Activated naive CD4-positive, alpha-beta T cell treated with anti-CD3 and anti-CD28 coated beads, Interleukin-2, amount 10 ng/mL, durations not matched to agents 7 days and 5 days (primary cell): ENCODE data around the gene FBLN2.
A peak's percentile ranks its signal among the peaks of the same experiment; 100 is the strongest.

Experiments used
- CTCF ChIA-PET: fragments of 350-600 bp; sonication (Branson Sonifier 250); formaldehyde crosslinking; loops from one replicate; lab custom pipeline; 2021; ENCODE audit warnings: antibody characterized with exemption; lab: Charles Lee
- DNase-seq: peaks from one replicate; pipeline ENCODE4 v3.0.0-alpha.2; 2020
- H3K27ac Mint-ChIP-seq: one replicate; pipeline ENCODE4 v1.8.0; 2021; ENCODE audit warnings: mild to moderate bottlenecking, moderate library complexity, mixed read lengths
- H3K27me3 Mint-ChIP-seq: one replicate; pipeline ENCODE4 v1.8.0; 2021; ENCODE audit warnings: mild to moderate bottlenecking, mixed read lengths
- H3K36me3 Mint-ChIP-seq: one replicate; pipeline ENCODE4 v1.8.0; 2021; ENCODE audit warnings: mixed read lengths
- H3K4me1 Mint-ChIP-seq: one replicate; pipeline ENCODE4 v1.8.0; 2021; ENCODE audit warnings: mixed read lengths
- H3K4me3 Mint-ChIP-seq: one replicate; pipeline ENCODE4 v1.8.0; 2021; ENCODE audit warnings: mild to moderate bottlenecking, moderate library complexity, mixed read lengths
- H3K9me3 Mint-ChIP-seq: one replicate; pipeline ENCODE4 v1.8.0; 2021; ENCODE audit warnings: mixed read lengths

Gene FBLN2

GRCh38 chr3:13619661-13620230, 70.8 kb downstream of the FBLN2 start:
- Mint-ChIP-seq H3K36me3 (no peaks in the 10 kb centered on the region), H3K9me3 (no peaks in the 10 kb centered on the region), H3K27me3 (no peaks in the 10 kb centered on the region), H3K27ac (no peak overlapping the region), H3K4me3 (no peak overlapping the region), H3K4me1 (no peaks in the 10 kb centered on the region)
- no peak for DNase-seq
- CTCF ChIA-PET = no interaction called here

GRCh38 chr3:13620281-13620680, 71.4 kb downstream of the FBLN2 start:
- Mint-ChIP-seq H3K4me1 (no peaks in the 10 kb centered on the region), H3K9me3 (no peaks in the 10 kb centered on the region), H3K4me3 (no peak overlapping the region), H3K27ac (no peak overlapping the region), H3K36me3 (no peaks in the 10 kb centered on the region), H3K27me3 (no peaks in the 10 kb centered on the region)
- CTCF ChIA-PET = no interaction called here
- DNase-seq = no peak

- H3K36me3 Mint-ChIP-seq = no peaks in the 10 kb centered on the region
- no peak overlapping the region for H3K27ac Mint-ChIP-seq
- H3K4me3 Mint-ChIP-seq = no peak overlapping the region
- DNase-seq = no peak
- H3K9me3 Mint-ChIP-seq = no peaks in the 10 kb centered on the region
- H3K4me1 Mint-ChIP-seq = no peaks in the 10 kb centered on the region
- no peaks in the 10 kb centered on the region for H3K27me3 Mint-ChIP-seq
- CTCF ChIA-PET = interaction anchor here (1.2 kb wide), 1 partner anchor 124 kb away, joined by 3 read pairs; no protein-coding TSS in a partner anchor
Measured at GRCh38 chr3:13620776-13621365, 71.9 kb downstream of the FBLN2 start.

GRCh38 chr3:13621381-13622221, 72.7 kb downstream of the FBLN2 start:
- Mint-ChIP-seq H3K9me3 (no peaks in the 10 kb centered on the region), H3K4me1 (no peaks in the 10 kb centered on the region), H3K27ac (peak overlapping the region; percentile 78), H3K36me3 (no peaks in the 10 kb centered on the region), H3K4me3 (peak overlapping the region; percentile 33), H3K27me3 (no peaks in the 10 kb centered on the region)
- CTCF ChIA-PET = interaction anchor here (1.2 to 1.7 kb wide), 2 partner anchors 24 to 125 kb away, joined by 3 read pairs; no protein-coding TSS in a partner anchor
- DNase-seq = no peak

GRCh38 chr3:13622356-13622755, 73.4 kb downstream of the FBLN2 start:
- H3K27me3 Mint-ChIP-seq = no peaks in the 10 kb centered on the region
- no peaks in the 10 kb centered on the region for H3K9me3 Mint-ChIP-seq
- no peak overlapping the region for H3K27ac Mint-ChIP-seq
- no peak overlapping the region for H3K4me3 Mint-ChIP-seq
- H3K36me3 Mint-ChIP-seq = no peaks in the 10 kb centered on the region
- no peaks in the 10 kb centered on the region for H3K4me1 Mint-ChIP-seq
- no peak for DNase-seq
- CTCF ChIA-PET = interaction anchor here (1.7 kb wide), 1 partner anchor 23 kb away, joined by 3 read pairs; no protein-coding TSS in a partner anchor

- Mint-ChIP-seq H3K4me1 (no peaks in the 10 kb centered on the region), H3K9me3 (no peaks in the 10 kb centered on the region), H3K36me3 (no peaks in the 10 kb centered on the region), H3K27me3 (no peaks in the 10 kb centered on the region), H3K27ac (no peak overlapping the region), H3K4me3 (no peak overlapping the region)
- CTCF ChIA-PET = interaction anchor here (1.7 kb wide), 1 partner anchor 22 kb away, joined by 3 read pairs; no protein-coding TSS in a partner anchor
- no peak for DNase-seq
Measured at GRCh38 chr3:13623101-13623654, 74.3 kb downstream of the FBLN2 start.

- Mint-ChIP-seq H3K36me3 (no peaks in the 10 kb centered on the region), H3K9me3 (no peaks in the 10 kb centered on the region), H3K27me3 (no peaks in the 10 kb centered on the region), H3K4me3 (no peak overlapping the region), H3K27ac (no peak overlapping the region), H3K4me1 (no peaks in the 10 kb centered on the region)
- CTCF ChIA-PET = no interaction called here
- no peak for DNase-seq
Measured at GRCh38 chr3:13624021-13624420, 75.1 kb downstream of the FBLN2 start.

- no peak overlapping the region for H3K27ac Mint-ChIP-seq
- H3K36me3 Mint-ChIP-seq = no peaks in the 10 kb centered on the region
- H3K4me3 Mint-ChIP-seq = no peak overlapping the region
- no peak for DNase-seq
- no peaks in the 10 kb centered on the region for H3K27me3 Mint-ChIP-seq
- CTCF ChIA-PET = no interaction called here
- H3K4me1 Mint-ChIP-seq = no peaks in the 10 kb centered on the region
- no peaks in the 10 kb centered on the region for H3K9me3 Mint-ChIP-seq
Measured at GRCh38 chr3:13624671-13625125, 75.8 kb downstream of the FBLN2 start.

GRCh38 chr3:13626396-13626795, 77.5 kb downstream of the FBLN2 start:
- DNase-seq = no peak
- Mint-ChIP-seq H3K36me3 (no peaks in the 10 kb centered on the region), H3K4me3 (no peak overlapping the region), H3K27me3 (no peaks in the 10 kb centered on the region), H3K9me3 (no peaks in the 10 kb centered on the region), H3K4me1 (no peaks in the 10 kb centered on the region), H3K27ac (no peak overlapping the region)
- CTCF ChIA-PET = no interaction called here

GRCh38 chr3:13626915-13627460, 78.1 kb downstream of the FBLN2 start:
- CTCF ChIA-PET = interaction anchor here (1.0 kb wide), 1 partner anchor 30 kb away, joined by 4 read pairs; no protein-coding TSS in a partner anchor
- Mint-ChIP-seq H3K27ac (no peak overlapping the region), H3K4me3 (no peak overlapping the region), H3K36me3 (no peaks in the 10 kb centered on the region), H3K27me3 (no peaks in the 10 kb centered on the region), H3K9me3 (no peaks in the 10 kb centered on the region), H3K4me1 (no peaks in the 10 kb centered on the region)
- DNase-seq = no peak

GRCh38 chr3:13627681-13628080, 78.8 kb downstream of the FBLN2 start:
- Mint-ChIP-seq H3K9me3 (no peaks in the 10 kb centered on the region), H3K27me3 (no peaks in the 10 kb centered on the region), H3K4me3 (no peak overlapping the region), H3K4me1 (no peaks in the 10 kb centered on the region), H3K36me3 (no peaks in the 10 kb centered on the region), H3K27ac (no peak overlapping the region)
- CTCF ChIA-PET = interaction anchor here (1.0 kb wide), 1 partner anchor 29 kb away, joined by 4 read pairs; no protein-coding TSS in a partner anchor
- DNase-seq = no peak

GRCh38 chr3:13628432-13628831, 79.5 kb downstream of the FBLN2 start:
- Mint-ChIP-seq H3K4me1 (no peaks in the 10 kb centered on the region), H3K9me3 (no peaks in the 10 kb centered on the region), H3K27me3 (no peaks in the 10 kb centered on the region), H3K4me3 (no peak overlapping the region), H3K27ac (no peak overlapping the region), H3K36me3 (no peaks in the 10 kb centered on the region)
- DNase-seq = no peak
- CTCF ChIA-PET = no interaction called here

- CTCF ChIA-PET = no interaction called here
- no peak overlapping the region for H3K4me3 Mint-ChIP-seq
- DNase-seq = no peak
- no peaks in the 10 kb centered on the region for H3K9me3 Mint-ChIP-seq
- no peaks in the 10 kb centered on the region for H3K36me3 Mint-ChIP-seq
- H3K4me1 Mint-ChIP-seq = no peaks in the 10 kb centered on the region
- no peaks in the 10 kb centered on the region for H3K27me3 Mint-ChIP-seq
- no peak overlapping the region for H3K27ac Mint-ChIP-seq
Measured at GRCh38 chr3:13628841-13629551, 80.1 kb downstream of the FBLN2 start.
